ENCODE results near the gene GPX2.

GPX2 gene

GRCh38 chr14:64940336-64940910, 2.1 kb downstream of the GPX2 start:
- no peak for DNase-seq (ENCODE audit: low read depth in 2 of 3, low spot score in 1 of 3)

DNA sequence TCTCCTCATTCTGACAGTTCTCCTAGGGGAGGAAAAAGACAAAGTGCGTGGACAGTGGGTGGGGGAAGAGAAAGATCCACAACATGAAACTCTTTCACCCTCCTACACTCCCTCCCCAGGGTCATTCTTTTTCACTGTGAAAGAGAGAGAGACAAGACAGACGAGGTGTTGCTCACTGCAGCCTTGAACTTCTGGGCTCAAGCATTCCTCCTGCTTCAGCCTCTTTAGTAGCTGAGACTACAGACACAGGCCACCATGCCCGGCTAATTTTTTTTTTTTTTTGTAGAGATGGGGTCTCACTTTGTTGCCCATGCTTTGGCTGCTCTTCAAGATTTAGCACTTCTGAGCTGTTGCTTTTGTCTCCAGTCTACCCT, 2.7 kb downstream of the GPX2 start:
- no peak for DNase-seq (ENCODE audit: low read depth in 2 of 3, low spot score in 1 of 3)

- no peak for DNase-seq (ENCODE audit: low read depth in 2 of 3, low spot score in 1 of 3)
Measured at GRCh38 chr14:64938972-64939816, 3.4 kb downstream of the GPX2 start.

DNA sequence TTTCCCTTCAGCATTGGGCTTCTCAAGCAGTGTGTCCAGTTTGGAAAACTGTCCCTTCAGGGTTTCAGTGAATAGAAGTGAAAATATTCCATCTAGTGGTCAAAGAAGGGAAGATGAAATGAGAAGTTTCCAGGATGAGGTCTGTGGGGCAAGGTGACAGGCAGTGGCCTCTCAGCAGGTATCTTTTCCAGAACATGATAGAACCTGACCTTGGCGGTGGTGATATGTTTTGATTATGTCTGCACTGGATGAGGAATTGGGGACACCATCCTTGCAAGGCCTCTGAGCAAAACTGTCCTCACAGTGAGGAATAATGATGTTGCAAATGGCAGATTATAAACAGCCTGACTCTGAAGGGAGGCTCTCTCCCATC, 4.7 kb downstream of the GPX2 start:
- no peak for DNase-seq (ENCODE audit: low read depth in 2 of 3, low spot score in 1 of 3)

- no peak for DNase-seq (ENCODE audit: low read depth in 2 of 3, low spot score in 1 of 3)
Measured at GRCh38 chr14:64937171-64937820, 5.2 kb downstream of the GPX2 start.

GRCh38 chr14:64935508-64935907, 7.0 kb downstream of the GPX2 start:
- DNase-seq (ENCODE audit: low read depth in 2 of 3, low spot score in 1 of 3) = no peak

- DNase-seq (ENCODE audit: low read depth in 2 of 3, low spot score in 1 of 3) = no peak
Measured at GRCh38 chr14:64934338-64934929, 8.1 kb downstream of the GPX2 start.

- no peak for DNase-seq (ENCODE audit: low read depth in 2 of 3, low spot score in 1 of 3)
Measured at GRCh38 chr14:64932231-64932630, 10.3 kb downstream of the GPX2 start.

GRCh38 chr14:64931123-64931522, 11.4 kb downstream of the GPX2 start:
- DNase-seq (ENCODE audit: low read depth in 2 of 3, low spot score in 1 of 3) = no peak

- DNase-seq (ENCODE audit: low read depth in 2 of 3, low spot score in 1 of 3) = no peak
Measured at GRCh38 chr14:64930085-64930843, 12.3 kb downstream of the GPX2 start.

DNA sequence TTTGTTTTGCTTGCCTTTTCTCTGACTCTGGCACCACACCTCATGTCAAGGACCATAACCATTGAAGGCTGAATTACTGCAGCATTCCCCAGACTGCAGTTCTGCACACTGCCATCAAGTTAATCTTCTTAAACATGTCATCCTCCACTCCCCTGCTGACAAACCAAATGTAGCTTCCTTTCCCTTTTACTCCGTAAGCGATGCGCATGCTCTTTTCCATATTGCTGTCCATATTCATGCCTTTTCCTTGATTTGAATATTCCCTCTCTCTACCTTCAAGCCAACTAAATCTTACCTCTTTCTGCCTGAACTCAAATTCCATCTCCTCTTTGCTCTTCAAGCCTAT, 13.6 kb downstream of the GPX2 start:
- DNase-seq (ENCODE audit: low read depth in 2 of 3, low spot score in 1 of 3) = no peak

- DNase-seq (ENCODE audit: low read depth in 2 of 3, low spot score in 1 of 3) = no peak
Measured at GRCh38 chr14:64928239-64929013, 14.1 kb downstream of the GPX2 start.

DNA sequence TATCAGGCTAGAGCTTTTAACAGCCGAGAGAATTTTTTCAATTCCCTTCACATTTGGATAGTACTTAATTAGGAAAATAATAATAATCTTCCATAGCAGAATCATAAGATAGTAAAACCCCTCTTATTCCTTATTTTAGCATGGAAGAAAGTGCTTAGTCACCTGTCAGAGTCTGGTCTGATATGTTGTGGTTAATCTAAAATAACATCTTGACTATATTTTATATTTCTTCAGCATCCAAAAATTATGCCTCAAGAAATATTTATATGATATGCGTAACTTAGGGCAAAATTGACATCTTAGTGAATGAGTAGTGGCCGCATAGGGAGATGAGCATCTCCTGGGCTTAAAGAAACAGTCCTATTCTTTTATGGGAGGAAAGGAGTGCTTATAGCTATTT, 15.5 kb downstream of the GPX2 start:
- DNase-seq (ENCODE audit: low read depth in 2 of 3, low spot score in 1 of 3) = no peak

GRCh38 chr14:64926398-64926995, 16.0 kb downstream of the GPX2 start:
- DNase-seq (ENCODE audit: low read depth in 2 of 3, low spot score in 1 of 3) = no peak

DNA sequence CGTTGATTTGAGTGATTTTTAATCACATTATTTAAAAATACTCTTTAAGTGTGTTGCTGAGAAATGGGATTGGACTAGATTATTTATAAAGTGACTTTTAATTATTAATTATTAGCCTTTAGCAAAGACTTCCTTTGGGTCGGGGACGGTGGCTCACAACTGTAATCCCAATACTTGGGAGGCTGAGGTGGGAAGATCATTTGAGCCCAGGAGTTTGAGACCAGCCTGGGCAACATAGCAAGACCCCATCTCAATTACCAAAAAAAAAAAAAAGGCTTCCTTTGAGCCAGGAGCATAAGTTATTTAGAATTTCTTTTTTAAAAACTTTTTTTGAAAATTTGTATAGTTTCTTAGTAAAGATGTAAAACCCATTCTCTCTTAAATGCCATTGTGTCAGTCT, 19.5 kb downstream of the GPX2 start:
- DNase-seq (ENCODE audit: low read depth in 2 of 3, low spot score in 1 of 3) = no peak

GRCh38 chr14:64920465-64920864, 22.1 kb downstream of the GPX2 start:
- no peak for DNase-seq (ENCODE audit: low read depth in 2 of 3, low spot score in 1 of 3)

GRCh38 chr14:64919618-64920017, 22.9 kb downstream of the GPX2 start:
- no peak for DNase-seq (ENCODE audit: low read depth in 2 of 3, low spot score in 1 of 3)

GRCh38 chr14:64919215-64919614, 23.3 kb downstream of the GPX2 start:
- DNase-seq (ENCODE audit: low read depth in 2 of 3, low spot score in 1 of 3) = no peak

- DNase-seq (ENCODE audit: low read depth in 2 of 3, low spot score in 1 of 3) = no peak
Measured at GRCh38 chr14:64918216-64918615, 24.3 kb downstream of the GPX2 start.

- DNase-seq (ENCODE audit: low read depth in 2 of 3, low spot score in 1 of 3) = no peak
Measured at GRCh38 chr14:64915797-64916196, 26.7 kb downstream of the GPX2 start.

Data from stimulated activated CD4-positive, alpha-beta T cell treated with anti-CD3 and anti-CD28 coated beads, Interleukin-12 subunit alpha, Interleukin-12 subunit beta, amount 100 ng/mL, for 48 hours (primary cell).